PFSK-1 (cell line): ENCODE data around the gene GDPD1.

ENCODE experiments used
- POLR2AphosphoS5 ChIP-seq: IDR thresholded peaks from 2 replicates; pipeline ENCODE4 v1.6.1; 2012; ENCODE audit warnings: low read depth, mild to moderate bottlenecking, control low read depth, low read length, moderate library complexity
- SIN3A ChIP-seq: IDR thresholded peaks from 2 replicates; pipeline ENCODE4 v1.6.1; 2012; ENCODE audit warnings: mild to moderate bottlenecking, low read length, moderate library complexity, borderline replicate concordance; ENCODE audit not compliant: insufficient read depth

DNA sequence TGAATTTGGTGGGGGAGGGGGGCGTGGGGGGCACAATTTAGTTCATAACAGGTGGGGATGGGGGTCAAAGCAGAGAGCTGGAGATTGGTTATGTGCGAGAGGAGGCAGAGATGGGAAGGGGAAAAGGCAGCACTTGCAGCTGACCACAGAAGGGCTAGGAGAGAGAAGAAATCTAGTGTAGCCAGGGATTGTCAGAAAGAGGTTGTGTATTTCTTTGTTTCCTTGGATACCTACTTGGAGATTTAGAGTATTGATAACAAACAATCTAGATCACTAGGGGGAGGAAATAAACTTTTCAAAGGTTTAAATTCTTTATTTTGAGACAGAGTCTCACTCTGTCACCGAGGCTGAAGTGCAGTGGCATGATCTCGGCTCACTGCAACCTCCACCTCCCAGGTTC lies 64.0 kb downstream of the GDPD1 start:
- TF ChIP-seq SIN3A = no peak
- no peak for TF ChIP-seq POLR2AphosphoS5
